ENCODE data around the gene POLR3C. TPM values are rescaled to one million over a fixed set of nuclear protein-coding genes. Genes with fewer than 3 reads are reported as not detected.

POLR3C gene, protein sequence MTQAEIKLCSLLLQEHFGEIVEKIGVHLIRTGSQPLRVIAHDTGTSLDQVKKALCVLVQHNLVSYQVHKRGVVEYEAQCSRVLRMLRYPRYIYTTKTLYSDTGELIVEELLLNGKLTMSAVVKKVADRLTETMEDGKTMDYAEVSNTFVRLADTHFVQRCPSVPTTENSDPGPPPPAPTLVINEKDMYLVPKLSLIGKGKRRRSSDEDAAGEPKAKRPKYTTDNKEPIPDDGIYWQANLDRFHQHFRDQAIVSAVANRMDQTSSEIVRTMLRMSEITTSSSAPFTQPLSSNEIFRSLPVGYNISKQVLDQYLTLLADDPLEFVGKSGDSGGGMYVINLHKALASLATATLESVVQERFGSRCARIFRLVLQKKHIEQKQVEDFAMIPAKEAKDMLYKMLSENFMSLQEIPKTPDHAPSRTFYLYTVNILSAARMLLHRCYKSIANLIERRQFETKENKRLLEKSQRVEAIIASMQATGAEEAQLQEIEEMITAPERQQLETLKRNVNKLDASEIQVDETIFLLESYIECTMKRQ
- total RNA-seq, result 10 to 100 TPM; 26.4 to 37.2 (median 27.5) TPM
- 35.8 TPM for total RNA-seq (2013)

DNA sequence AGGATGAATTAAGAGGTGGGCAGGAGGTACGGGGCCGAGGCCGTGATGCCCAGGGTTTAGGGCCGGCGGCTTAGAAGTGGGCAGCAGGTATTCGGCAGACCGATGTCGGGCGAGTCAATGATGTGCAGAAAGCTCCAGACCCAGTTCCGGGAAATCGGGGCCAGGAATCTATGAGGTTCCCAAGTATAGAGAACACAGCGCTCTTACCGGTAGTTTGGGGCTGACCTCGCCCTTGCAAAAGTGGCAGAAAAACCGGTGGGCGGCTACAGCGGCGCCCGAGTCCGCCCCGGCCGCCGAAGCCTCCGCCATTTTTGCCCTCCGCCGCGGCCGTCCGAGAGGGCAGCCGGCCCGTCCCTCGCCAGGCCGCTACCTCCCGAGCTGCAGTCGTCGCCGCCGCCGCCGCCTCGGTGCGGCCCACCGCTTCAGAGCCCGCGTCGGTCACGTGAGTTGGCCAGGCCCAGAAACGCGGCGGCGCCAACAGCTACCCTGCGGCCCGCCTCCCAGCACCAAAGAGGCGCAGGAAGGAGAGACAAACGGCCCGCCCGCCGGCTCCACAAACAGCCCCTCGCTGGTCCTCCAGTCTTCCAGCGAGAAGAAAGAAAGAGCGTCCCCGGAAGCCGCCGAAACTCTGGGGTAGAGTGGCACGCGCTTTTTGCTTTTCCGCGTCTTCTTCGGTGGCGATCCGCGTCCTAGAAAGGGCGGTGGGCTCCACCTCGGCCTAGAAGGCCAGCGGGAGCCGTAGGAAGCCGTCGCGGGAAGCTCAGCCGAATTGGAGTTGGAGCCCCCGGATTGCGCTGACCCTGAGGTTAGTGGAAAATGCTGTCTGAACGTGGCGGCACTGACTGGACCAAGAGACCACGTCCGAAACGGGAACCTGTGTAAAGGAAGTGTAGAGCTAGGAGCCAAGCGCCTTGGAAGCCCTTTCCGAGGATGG is at the start of gene POLR3C, which contains the start of gene RNF115:
TSS of gene POLR3C (plus strand) at position 636 of the 934 bp plus-strand sequence. CDS start 1,577 bp downstream, outside the sequence.
TSS of gene RNF115 (minus strand) at position 531 of the 934 bp plus-strand sequence. CDS start at position 309, 222 bp downstream.
- H3K9me3 Mint-ChIP-seq, result no peaks in the 10 kb centered on the region
- TF ChIP-seq, protein P1, sequence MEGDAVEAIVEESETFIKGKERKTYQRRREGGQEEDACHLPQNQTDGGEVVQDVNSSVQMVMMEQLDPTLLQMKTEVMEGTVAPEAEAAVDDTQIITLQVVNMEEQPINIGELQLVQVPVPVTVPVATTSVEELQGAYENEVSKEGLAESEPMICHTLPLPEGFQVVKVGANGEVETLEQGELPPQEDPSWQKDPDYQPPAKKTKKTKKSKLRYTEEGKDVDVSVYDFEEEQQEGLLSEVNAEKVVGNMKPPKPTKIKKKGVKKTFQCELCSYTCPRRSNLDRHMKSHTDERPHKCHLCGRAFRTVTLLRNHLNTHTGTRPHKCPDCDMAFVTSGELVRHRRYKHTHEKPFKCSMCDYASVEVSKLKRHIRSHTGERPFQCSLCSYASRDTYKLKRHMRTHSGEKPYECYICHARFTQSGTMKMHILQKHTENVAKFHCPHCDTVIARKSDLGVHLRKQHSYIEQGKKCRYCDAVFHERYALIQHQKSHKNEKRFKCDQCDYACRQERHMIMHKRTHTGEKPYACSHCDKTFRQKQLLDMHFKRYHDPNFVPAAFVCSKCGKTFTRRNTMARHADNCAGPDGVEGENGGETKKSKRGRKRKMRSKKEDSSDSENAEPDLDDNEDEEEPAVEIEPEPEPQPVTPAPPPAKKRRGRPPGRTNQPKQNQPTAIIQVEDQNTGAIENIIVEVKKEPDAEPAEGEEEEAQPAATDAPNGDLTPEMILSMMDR (IDR thresholded peaks at IDR 0.05), result no peak
- under 1% methylated on average over 89 of the region's 89 CpGs for WGBS (ENCODE audit: insufficient coverage)
- H3K4me1 Mint-ChIP-seq, result peaks cover 22 to 33% of the 10 kb centered on the region in 2 donors
- intact Hi-C loops (cut with micrococcal nuclease), result no loop called here
- Histone ChIP-seq H3K27me3 (ENCODE audit: control insufficient read depth, insufficient read depth, low read length) (no peaks in the 10 kb centered on the region), H3K9me3 (ENCODE audit: control insufficient read depth, insufficient read depth, low read length) (no peaks in the 10 kb centered on the region), H3K4me3 (ENCODE audit: low read length) (peak within 1 kb of the TSS; percentile 90), H3K36me3 (ENCODE audit: control insufficient read depth, insufficient read depth, low read length) (peaks cover 27% of the 10 kb centered on the region), H3K27ac (ENCODE audit: low read length) (peak within 1 kb of the TSS; percentile 77), H3K4me1 (ENCODE audit: control insufficient read depth, insufficient read depth, low read length) (peaks cover 9% of the 10 kb centered on the region)
- ATAC-seq (peak; percentile 82 to 90 (median 89)), DNase-seq (peak; percentile 74 to 93)
- H3K27me3 Mint-ChIP-seq (ENCODE audit: low read depth in 2 of 2), result no peaks in the 10 kb centered on the region
- H3K4me3 Mint-ChIP-seq, result peak within 1 kb of the TSS; percentile 97
- H3K36me3 Mint-ChIP-seq, result peaks cover 22% of the 10 kb centered on the region
- H3K27ac Mint-ChIP-seq, result peak within 1 kb of the TSS; percentile 95

DNA sequence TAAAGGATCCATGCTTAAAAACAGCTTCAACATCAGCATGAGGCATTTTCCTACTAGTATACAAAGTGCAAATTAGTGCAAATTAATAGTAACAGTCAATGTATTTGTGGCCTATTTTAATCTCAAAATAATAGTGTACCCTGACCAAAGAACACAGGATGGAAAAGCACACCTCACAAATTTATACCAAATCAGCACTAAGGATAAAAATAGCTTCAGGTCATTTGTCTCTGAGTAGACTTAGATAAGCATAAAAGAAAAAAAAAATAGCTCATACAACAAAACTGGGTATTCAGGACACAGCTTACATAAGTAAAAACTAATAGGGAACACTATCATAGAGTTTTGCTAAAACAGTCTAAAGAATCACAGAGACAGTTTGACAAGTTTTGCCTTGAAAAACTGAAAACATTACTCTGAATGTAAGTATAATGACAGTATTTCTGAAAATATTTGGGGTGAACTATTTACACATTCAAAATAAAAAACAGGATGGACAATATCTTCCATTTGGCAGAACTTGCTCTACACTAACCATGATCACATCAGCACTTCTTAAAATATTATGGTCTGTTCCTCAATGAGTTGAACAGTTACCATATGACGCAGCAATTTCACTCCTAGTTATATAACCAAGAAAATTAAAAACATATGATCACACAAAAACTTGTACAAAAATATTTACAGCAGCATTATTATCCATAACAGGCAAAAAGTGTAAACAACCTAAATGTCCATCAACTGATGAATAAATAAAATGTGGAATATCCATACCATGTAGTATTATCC is 46.4 kb upstream of the POLR3C start:
- Histone ChIP-seq H3K36me3 (ENCODE audit: control insufficient read depth, insufficient read depth, low read length) (peaks cover 9% of the 10 kb centered on the region), H3K4me3 (ENCODE audit: low read length) (no peak overlapping the region), H3K27ac (ENCODE audit: low read length) (no peak overlapping the region), H3K27me3 (ENCODE audit: control insufficient read depth, insufficient read depth, low read length) (no peaks in the 10 kb centered on the region), H3K9me3 (ENCODE audit: control insufficient read depth, insufficient read depth, low read length) (no peaks in the 10 kb centered on the region), H3K4me1 (ENCODE audit: control insufficient read depth, insufficient read depth, low read length) (no peaks in the 10 kb centered on the region)
- H3K4me3 Mint-ChIP-seq, result no peak overlapping the region
- intact Hi-C loops (cut with micrococcal nuclease), result no loop called here
- no peaks in the 10 kb centered on the region for H3K9me3 Mint-ChIP-seq
- peaks cover 14 to 42% of the 10 kb centered on the region in 2 donors for H3K4me1 Mint-ChIP-seq
- ATAC-seq (no peak), DNase-seq (no peak)
- no peaks in the 10 kb centered on the region for H3K36me3 Mint-ChIP-seq
- no peaks in the 10 kb centered on the region for H3K27me3 Mint-ChIP-seq (ENCODE audit: low read depth in 2 of 2)
- WGBS (ENCODE audit: insufficient coverage), result 88% methylated on average over 1 of the region's 1 CpG
- TF ChIP-seq, protein P1 (IDR thresholded peaks at IDR 0.05), result no peak
- no peak overlapping the region for H3K27ac Mint-ChIP-seq

DNA sequence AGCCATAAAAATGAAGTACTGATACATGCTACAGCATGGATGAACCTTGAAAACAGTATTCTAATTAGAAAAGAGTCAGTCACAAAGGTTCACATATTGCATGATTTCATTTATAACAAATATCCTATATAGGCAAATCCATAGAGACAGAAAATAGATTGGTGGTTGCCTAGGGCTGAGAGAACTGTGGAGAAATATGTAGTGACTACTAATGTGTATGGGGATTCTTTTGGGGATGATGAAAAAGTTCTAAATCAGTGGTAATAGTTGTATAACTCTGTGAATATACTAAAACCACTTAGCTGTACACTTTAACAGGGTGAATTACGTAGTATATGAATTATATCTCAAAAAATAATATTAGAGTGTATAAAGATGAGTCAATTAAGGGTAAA is 45.9 kb upstream of the POLR3C start:
- Histone ChIP-seq H3K36me3 (ENCODE audit: control insufficient read depth, insufficient read depth, low read length) (peaks cover 11% of the 10 kb centered on the region), H3K4me1 (ENCODE audit: control insufficient read depth, insufficient read depth, low read length) (no peaks in the 10 kb centered on the region), H3K9me3 (ENCODE audit: control insufficient read depth, insufficient read depth, low read length) (no peaks in the 10 kb centered on the region), H3K27me3 (ENCODE audit: control insufficient read depth, insufficient read depth, low read length) (no peaks in the 10 kb centered on the region), H3K4me3 (ENCODE audit: low read length) (no peak overlapping the region), H3K27ac (ENCODE audit: low read length) (no peak overlapping the region)
- H3K36me3 Mint-ChIP-seq, result no peaks in the 10 kb centered on the region
- no peaks in the 10 kb centered on the region for H3K27me3 Mint-ChIP-seq (ENCODE audit: low read depth in 2 of 2)
- intact Hi-C loops (cut with micrococcal nuclease), result no loop called here
- H3K4me3 Mint-ChIP-seq, result no peak overlapping the region
- ATAC-seq, result no peak
- peaks cover 12 to 36% of the 10 kb centered on the region in 2 donors for H3K4me1 Mint-ChIP-seq
- TF ChIP-seq, protein P1 (IDR thresholded peaks at IDR 0.05), result no peak
- WGBS (ENCODE audit: insufficient coverage), result no CpG with 5 or more reads among the region's 1 CpG
- no peak overlapping the region for H3K27ac Mint-ChIP-seq
- no peak for DNase-seq
- H3K9me3 Mint-ChIP-seq, result no peaks in the 10 kb centered on the region
